Measurements from ENCODE around the gene DCLK1.

Gene DCLK1

GRCh38 chr13:35789335-35790165 is 341.6 kb downstream of the DCLK1 start:
- no peaks in the 10 kb centered on the region for H3K36me3 Mint-ChIP-seq
- no peak overlapping the region for H3K27ac Mint-ChIP-seq
- no peaks in the 10 kb centered on the region for H3K4me1 Mint-ChIP-seq (ENCODE audit: low read depth)
- no peaks in the 10 kb centered on the region for H3K9me3 Mint-ChIP-seq (ENCODE audit: low read depth)
- H3K4me3 Mint-ChIP-seq, result no peak overlapping the region
- no peaks in the 10 kb centered on the region for H3K27me3 Mint-ChIP-seq

- H3K9me3 Mint-ChIP-seq (ENCODE audit: low read depth), result no peaks in the 10 kb centered on the region
- H3K27me3 Mint-ChIP-seq, result no peaks in the 10 kb centered on the region
- H3K4me1 Mint-ChIP-seq (ENCODE audit: low read depth), result no peaks in the 10 kb centered on the region
- no peak overlapping the region for H3K4me3 Mint-ChIP-seq
- no peaks in the 10 kb centered on the region for H3K36me3 Mint-ChIP-seq
- no peak overlapping the region for H3K27ac Mint-ChIP-seq
These were observed 343.2 kb downstream of the DCLK1 start for GRCh38 chr13:35787937-35788336.

- Mint-ChIP-seq H3K27me3 (no peaks in the 10 kb centered on the region), H3K36me3 (no peaks in the 10 kb centered on the region)
These were observed 345.4 kb downstream of the DCLK1 start for GRCh38 chr13:35785576-35786303.

GRCh38 chr13:35784286-35784951 is 346.8 kb downstream of the DCLK1 start:
- H3K27ac Mint-ChIP-seq, result no peak overlapping the region
- H3K4me3 Mint-ChIP-seq, result no peak overlapping the region
- no peaks in the 10 kb centered on the region for H3K4me1 Mint-ChIP-seq (ENCODE audit: low read depth)
- no peaks in the 10 kb centered on the region for H3K27me3 Mint-ChIP-seq
- no peaks in the 10 kb centered on the region for H3K36me3 Mint-ChIP-seq
- no peaks in the 10 kb centered on the region for H3K9me3 Mint-ChIP-seq (ENCODE audit: low read depth)

More at GRCh38 chr13:35785576-35786303, 345.4 kb downstream of the DCLK1 start:
- Mint-ChIP-seq H3K9me3 (ENCODE audit: low read depth) (no peaks in the 10 kb centered on the region), H3K4me3 (no peak overlapping the region), H3K27ac (no peak overlapping the region), H3K4me1 (ENCODE audit: low read depth) (no peaks in the 10 kb centered on the region)

- Mint-ChIP-seq H3K9me3 (ENCODE audit: low read depth) (no peaks in the 10 kb centered on the region), H3K4me1 (ENCODE audit: low read depth) (no peaks in the 10 kb centered on the region), H3K27ac (no peak overlapping the region), H3K4me3 (no peak overlapping the region), H3K27me3 (no peaks in the 10 kb centered on the region), H3K36me3 (no peaks in the 10 kb centered on the region)
These were observed 348.4 kb downstream of the DCLK1 start for GRCh38 chr13:35782793-35783192.

GRCh38 chr13:35781036-35782000 is 349.9 kb downstream of the DCLK1 start:
- H3K9me3 Mint-ChIP-seq (ENCODE audit: low read depth), result no peaks in the 10 kb centered on the region
- H3K36me3 Mint-ChIP-seq, result no peaks in the 10 kb centered on the region
- H3K4me1 Mint-ChIP-seq (ENCODE audit: low read depth), result no peaks in the 10 kb centered on the region
- no peak overlapping the region for H3K27ac Mint-ChIP-seq
- H3K27me3 Mint-ChIP-seq, result no peaks in the 10 kb centered on the region
- H3K4me3 Mint-ChIP-seq, result no peak overlapping the region

GRCh38 chr13:35780613-35781012 is 350.6 kb downstream of the DCLK1 start:
- no peaks in the 10 kb centered on the region for H3K27me3 Mint-ChIP-seq
- no peaks in the 10 kb centered on the region for H3K4me1 Mint-ChIP-seq (ENCODE audit: low read depth)
- H3K36me3 Mint-ChIP-seq, result no peaks in the 10 kb centered on the region
- H3K27ac Mint-ChIP-seq, result no peak overlapping the region
- no peak overlapping the region for H3K4me3 Mint-ChIP-seq
- H3K9me3 Mint-ChIP-seq (ENCODE audit: low read depth), result no peaks in the 10 kb centered on the region

GRCh38 chr13:35771898-35772297 is 359.3 kb downstream of the DCLK1 start:
- H3K4me1 Mint-ChIP-seq (ENCODE audit: low read depth), result no peaks in the 10 kb centered on the region
- no peak overlapping the region for H3K4me3 Mint-ChIP-seq
- H3K27ac Mint-ChIP-seq, result no peak overlapping the region
- H3K27me3 Mint-ChIP-seq, result peaks cover 3% of the 10 kb centered on the region
- no peaks in the 10 kb centered on the region for H3K9me3 Mint-ChIP-seq (ENCODE audit: low read depth)
- H3K36me3 Mint-ChIP-seq, result no peaks in the 10 kb centered on the region

GRCh38 chr13:35770756-35771297 is 360.4 kb downstream of the DCLK1 start:
- H3K4me1 Mint-ChIP-seq (ENCODE audit: low read depth), result no peaks in the 10 kb centered on the region
- peaks cover 3% of the 10 kb centered on the region for H3K27me3 Mint-ChIP-seq
- H3K27ac Mint-ChIP-seq, result no peak overlapping the region
- H3K9me3 Mint-ChIP-seq (ENCODE audit: low read depth), result no peaks in the 10 kb centered on the region
- no peaks in the 10 kb centered on the region for H3K36me3 Mint-ChIP-seq
- H3K4me3 Mint-ChIP-seq, result no peak overlapping the region

GRCh38 chr13:35769812-35770211 is 361.4 kb downstream of the DCLK1 start:
- Mint-ChIP-seq H3K27ac (no peak overlapping the region), H3K27me3 (peaks cover 2% of the 10 kb centered on the region), H3K9me3 (ENCODE audit: low read depth) (no peaks in the 10 kb centered on the region), H3K36me3 (no peaks in the 10 kb centered on the region), H3K4me3 (no peak overlapping the region), H3K4me1 (ENCODE audit: low read depth) (no peaks in the 10 kb centered on the region)

GRCh38 chr13:35768551-35768950 is 362.6 kb downstream of the DCLK1 start:
- H3K9me3 Mint-ChIP-seq (ENCODE audit: low read depth), result no peaks in the 10 kb centered on the region
- no peak overlapping the region for H3K4me3 Mint-ChIP-seq
- H3K36me3 Mint-ChIP-seq, result no peaks in the 10 kb centered on the region
- H3K27me3 Mint-ChIP-seq, result peaks cover 2% of the 10 kb centered on the region
- no peaks in the 10 kb centered on the region for H3K4me1 Mint-ChIP-seq (ENCODE audit: low read depth)
- no peak overlapping the region for H3K27ac Mint-ChIP-seq

- no peak overlapping the region for H3K4me3 Mint-ChIP-seq
- no peak overlapping the region for H3K27ac Mint-ChIP-seq
- H3K9me3 Mint-ChIP-seq (ENCODE audit: low read depth), result no peaks in the 10 kb centered on the region
- peaks cover 2% of the 10 kb centered on the region for H3K27me3 Mint-ChIP-seq
- no peaks in the 10 kb centered on the region for H3K36me3 Mint-ChIP-seq
- no peaks in the 10 kb centered on the region for H3K4me1 Mint-ChIP-seq (ENCODE audit: low read depth)
These were observed 363.1 kb downstream of the DCLK1 start for GRCh38 chr13:35768073-35768472.

- H3K9me3 Mint-ChIP-seq (ENCODE audit: low read depth), result no peaks in the 10 kb centered on the region
- H3K4me1 Mint-ChIP-seq (ENCODE audit: low read depth), result no peaks in the 10 kb centered on the region
These were observed 363.8 kb downstream of the DCLK1 start for GRCh38 chr13:35767256-35767976.

More at GRCh38 chr13:35767256-35767976, 363.8 kb downstream of the DCLK1 start:
- Mint-ChIP-seq H3K27me3 (peaks cover 2% of the 10 kb centered on the region), H3K36me3 (no peaks in the 10 kb centered on the region), H3K27ac (no peak overlapping the region), H3K4me3 (no peak overlapping the region)

All from activated naive CD8-positive, alpha-beta T cell (primary cell).